Measurements from ENCODE around the gene SELE.

The SELE gene, protein sequence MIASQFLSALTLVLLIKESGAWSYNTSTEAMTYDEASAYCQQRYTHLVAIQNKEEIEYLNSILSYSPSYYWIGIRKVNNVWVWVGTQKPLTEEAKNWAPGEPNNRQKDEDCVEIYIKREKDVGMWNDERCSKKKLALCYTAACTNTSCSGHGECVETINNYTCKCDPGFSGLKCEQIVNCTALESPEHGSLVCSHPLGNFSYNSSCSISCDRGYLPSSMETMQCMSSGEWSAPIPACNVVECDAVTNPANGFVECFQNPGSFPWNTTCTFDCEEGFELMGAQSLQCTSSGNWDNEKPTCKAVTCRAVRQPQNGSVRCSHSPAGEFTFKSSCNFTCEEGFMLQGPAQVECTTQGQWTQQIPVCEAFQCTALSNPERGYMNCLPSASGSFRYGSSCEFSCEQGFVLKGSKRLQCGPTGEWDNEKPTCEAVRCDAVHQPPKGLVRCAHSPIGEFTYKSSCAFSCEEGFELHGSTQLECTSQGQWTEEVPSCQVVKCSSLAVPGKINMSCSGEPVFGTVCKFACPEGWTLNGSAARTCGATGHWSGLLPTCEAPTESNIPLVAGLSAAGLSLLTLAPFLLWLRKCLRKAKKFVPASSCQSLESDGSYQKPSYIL

DNA sequence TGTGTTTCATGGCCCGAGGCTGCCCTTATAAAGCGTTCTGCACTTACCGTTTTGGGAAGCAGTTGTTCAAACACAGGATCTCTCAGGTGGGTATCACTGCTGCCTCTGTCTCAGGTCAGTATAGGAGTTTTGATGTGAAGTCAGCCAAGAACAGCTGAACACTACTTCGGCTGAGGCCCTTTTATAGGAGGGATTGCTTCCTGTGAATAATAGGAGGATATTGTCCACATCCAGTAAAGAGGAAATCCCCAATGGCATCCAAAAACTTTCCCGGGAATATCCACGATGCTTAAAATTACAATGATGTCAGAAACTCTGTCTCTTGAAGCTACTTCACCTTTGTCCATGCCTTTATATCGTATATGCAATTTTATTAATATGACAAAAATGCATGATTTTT is at the start of gene SELE:
Gene SELE, minus strand, starts transcription at position 156 of the 400 bp plus-strand sequence. CDS start 467 bp downstream, outside the sequence.
- no peak for DNase-seq

DNA sequence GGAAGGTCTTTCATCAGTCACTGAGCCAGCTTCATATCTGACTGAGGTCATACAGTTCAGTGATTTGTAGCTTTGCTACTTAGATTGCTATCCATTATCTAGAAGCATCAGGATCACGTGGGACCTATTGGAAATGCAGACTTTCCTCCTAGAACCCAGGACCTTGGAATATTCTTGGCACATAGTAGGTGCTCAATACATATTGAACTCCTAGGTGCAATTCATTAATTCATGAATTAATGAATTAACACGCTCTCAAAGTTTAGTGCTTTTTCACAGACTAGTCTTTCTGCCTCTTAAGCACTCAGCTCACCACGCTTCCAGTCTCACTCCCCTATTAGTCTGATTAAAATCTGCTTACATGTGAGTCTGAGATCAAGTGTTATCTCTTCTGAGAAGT is 48.7 kb upstream of the SELE start:
- no peak for DNase-seq

DNA sequence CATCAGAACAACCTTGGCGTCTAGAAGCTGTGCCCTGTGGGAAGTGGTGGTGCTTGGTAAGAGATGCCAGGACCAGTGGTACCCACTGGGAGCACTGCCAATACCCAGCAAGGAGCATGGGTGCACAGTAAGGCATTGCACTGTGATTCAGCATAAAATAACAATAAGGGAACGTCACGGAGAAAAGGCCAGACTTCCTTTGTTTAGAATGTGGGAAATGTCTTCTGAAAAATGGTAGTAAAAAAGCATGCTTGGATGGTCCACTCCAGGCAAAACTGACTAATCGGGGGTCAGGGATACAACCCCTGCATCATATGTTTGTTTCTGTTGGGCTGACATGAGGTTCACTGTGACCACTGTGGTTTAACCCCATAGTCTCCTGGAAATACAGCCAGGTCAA is 46.1 kb upstream of the SELE start:
- no peak for DNase-seq

DNA sequence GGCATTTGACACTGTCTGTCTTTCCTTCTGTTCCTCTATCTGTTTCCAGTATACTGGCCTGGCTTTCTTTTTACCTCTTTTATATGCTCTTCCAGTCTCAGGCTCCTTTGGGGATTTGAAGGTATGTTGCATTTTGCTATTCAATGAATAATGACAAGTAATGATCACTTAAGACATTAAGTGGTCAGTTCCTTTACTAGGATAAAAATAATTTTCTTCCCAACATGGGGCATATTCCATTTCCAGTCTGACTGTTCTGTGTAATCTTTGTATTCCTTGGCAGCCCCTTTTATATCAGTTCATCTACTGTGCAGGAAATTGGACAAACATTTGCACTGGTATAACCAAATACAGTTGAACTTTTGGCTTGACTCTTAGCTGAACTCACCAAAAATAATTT is 45.3 kb upstream of the SELE start:
- no peak for DNase-seq

DNA sequence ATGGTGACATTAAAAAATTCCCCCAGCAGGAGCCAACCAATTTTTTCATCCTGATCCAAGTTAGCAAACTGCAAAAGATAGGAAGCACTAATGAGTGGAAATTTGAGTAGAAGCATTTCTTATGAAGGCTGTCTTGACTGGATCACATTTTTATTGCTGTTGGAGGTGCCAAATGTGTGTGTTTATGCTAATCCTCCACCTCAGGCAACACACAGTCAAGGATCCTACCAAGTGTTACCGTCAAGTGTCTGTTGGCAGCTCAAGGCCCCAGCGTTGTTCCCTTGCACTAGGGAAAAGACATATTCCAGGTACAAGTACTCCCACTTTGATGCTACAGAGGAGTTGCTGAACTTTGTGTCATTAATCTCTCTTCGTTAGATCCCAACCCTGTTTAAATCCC is 42.6 kb upstream of the SELE start:
- no peak for DNase-seq

DNA sequence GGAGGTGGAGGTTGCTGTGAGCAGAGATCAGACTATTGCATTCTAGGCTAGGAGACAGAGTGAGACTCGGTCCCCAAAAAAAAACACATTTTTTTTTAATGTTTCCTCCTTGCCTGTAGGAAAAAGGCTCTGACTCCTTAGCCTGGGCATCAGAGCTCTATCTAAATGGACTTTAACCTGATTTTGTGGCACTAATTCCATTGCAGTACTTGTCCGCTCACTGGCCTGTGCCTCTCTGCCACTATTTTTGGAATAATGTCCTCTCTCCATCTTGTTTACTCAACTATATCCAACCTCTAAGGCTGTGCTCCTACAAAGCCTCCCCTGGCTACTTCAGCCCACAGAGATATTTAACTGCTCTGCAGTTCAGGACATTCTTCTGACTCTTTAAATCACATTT is 34.3 kb upstream of the SELE start:
- no peak for DNase-seq

DNA sequence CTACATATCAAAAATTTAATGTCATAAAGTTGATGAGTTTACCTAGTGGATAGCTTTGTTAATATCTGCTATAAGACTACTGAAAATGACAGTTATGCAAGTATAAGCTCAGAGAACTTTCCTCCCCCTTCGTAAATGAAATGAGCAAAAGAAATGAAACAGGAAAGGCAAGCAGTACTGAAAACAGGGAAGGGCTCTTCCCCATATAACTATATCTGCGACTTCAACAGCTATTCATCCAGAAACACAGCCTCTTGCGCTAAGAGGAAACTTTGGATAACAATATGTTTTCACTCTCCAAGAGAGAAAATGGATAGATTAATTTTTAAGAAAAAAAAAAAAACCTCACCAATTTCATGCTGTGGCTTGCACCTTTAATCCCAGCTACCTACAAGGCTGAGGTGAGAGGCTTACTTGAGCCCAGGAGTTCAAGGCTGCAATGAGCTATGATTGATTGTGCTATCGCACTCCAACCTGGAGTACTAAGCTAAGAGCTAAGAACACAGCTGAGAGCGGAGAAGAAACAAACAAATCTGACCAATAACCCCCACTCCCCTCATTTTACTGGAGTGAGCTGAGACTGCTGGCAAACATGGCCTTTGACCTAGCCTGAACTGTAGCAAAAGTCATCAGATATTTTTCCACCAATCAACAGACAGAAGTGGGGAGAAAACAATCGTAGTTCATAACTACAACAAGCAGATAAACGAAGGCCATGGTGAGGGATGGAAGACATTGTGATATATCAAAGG is 31.9 kb upstream of the SELE start:
- DNase-seq, result no peak

DNA sequence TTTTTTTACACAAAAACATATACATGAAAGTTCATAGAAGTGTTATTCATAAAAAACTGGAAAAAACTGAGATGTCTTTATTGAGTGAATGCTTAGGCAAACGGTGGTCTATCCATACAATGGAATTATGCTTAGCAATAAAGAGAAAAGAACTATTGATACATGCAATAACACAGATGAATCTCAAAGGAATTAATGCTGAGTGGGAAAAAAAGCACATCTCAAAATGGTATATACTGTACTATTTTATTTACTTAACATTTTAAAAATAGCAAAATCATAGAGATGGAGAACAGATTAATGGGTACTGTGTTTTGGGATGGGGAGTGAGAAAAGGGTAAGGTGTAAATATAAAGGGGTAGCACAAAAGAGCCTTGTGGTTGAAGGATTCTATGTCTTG is 31.0 kb upstream of the SELE start:
- DNase-seq, result no peak

DNA sequence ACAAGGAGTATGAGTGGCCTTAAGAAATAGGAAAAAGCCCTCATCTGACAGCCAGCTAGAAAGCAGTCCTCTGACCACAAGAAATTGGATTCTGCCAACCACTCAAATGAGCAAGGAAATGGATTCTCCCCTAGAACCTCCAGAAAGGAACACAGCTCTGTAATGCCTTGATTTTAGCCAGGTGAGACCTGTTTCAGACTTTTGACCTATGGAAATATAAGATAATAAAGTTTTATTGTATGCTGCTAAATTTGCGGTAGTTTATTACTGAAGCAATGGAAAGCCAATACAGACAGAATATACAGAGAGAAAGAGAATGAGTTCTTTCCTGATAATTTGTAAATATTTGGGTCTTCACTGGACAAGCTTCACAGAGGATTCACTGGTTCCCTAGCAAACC is 28.8 kb upstream of the SELE start:
- DNase-seq, result no peak

DNA sequence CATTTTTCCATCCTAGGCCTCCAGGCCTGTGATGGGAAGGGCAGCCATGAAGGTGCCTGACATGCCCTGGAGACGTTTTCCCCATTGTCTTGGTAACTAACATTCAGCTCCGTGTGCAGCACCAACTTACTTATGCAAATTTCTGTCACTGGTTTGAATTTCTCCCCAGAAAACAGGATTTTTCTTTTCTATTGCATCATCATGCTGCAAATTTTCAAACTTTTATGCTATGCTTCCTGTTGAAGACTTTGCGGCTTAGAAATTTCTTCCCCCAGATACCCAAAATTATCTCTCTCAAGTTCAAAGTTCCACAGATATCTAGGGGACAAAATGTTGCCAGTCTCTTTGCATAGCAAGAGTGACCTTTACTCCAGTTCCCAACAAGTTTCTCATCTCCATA is 25.2 kb upstream of the SELE start:
- no peak for DNase-seq

DNA sequence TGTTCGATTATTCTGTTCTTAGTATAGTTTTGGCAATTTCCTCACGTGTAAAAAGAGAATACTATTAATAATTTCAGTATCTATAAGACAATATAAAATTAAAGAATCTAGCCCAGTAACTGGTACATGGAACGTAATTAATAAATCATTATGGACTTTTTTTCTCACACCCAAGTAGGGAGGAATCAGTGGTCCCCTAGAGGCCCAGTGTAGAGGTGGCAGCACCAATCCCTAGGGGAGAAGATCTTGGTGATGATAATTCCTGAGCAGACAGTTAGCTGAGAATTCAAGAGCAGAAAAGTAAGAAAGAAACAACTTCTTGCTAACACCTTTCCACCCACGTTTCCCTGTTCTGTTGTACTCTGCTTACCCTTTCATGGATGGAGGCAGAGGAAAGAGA is 19.7 kb upstream of the SELE start:
- no peak for DNase-seq

DNA sequence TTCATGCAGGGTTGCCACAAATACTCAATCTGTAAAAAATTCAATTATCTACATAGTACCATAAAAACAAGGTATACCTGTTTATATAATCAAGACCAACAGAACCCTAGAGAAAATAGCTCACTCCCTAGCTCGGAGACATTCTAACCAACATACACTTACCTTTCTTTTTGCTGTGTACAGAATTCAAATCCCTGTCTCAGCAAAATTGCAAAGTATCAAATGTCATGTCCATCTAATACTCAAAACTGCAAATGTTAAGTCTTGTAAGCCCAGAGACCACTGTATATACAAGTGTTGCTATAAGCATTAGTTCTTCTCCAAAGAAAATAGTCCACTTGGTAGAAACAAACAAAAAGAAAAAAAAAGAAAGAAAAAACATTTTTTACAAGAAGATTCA is 16.2 kb upstream of the SELE start:
- DNase-seq, result no peak

DNA sequence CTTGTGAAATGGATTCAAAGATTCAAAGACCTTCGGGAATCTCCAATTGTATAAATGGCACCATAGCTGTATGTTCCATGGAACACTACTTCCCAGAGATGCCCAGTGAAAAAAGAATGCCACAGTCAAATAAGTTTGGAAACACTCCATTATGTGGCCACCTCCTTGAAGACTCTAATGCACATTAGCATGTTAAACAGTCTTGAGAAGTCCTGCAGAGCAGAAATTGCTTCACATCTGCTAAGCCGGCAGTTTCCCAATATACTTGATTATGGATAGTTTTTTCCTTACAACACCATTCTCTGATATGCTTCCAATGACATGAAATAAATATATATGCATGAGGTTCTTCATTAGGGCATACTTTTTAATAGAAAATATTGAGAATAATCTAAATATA is 12.7 kb upstream of the SELE start:
- no peak for DNase-seq

DNA sequence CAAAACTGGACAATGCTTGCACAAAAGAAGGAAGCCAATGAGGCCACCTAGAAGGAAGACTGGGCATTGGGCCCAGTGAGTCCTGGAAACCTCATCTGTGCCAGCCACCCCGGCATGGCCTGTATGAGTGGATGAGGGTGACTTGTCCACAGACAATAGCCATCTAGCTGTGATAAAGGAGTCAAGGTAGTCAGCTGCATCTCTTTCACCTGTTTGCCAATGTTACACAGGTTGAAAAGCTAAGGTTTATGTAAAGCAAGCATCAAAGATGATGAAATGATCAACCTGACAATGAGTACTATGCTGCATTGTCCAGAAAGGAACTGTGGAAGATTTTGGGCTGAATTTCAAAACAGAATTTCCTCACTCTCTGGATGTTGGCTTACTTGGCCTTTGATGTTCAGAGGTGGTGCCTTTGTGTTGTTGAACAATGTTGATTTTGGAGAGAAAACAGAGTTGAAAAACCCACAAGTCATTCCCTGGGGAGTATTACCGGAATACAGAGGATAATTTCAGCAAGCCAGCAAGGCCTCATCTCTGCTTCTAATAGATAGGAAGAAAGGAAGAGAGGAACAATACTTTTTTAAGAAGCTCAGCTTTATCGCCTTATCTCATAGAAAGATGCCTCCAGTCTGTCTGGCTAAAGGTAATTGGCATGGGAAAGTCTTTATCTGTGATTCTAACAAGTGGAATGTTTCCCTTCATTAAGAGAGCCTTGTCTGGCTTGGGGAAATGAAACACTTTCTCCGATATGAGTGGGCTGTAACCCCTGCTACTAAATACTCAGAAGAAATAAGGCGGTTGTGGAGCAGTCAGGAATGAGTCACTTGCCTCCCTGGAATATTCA is 11.4 kb upstream of the SELE start:
- no peak for DNase-seq

DNA sequence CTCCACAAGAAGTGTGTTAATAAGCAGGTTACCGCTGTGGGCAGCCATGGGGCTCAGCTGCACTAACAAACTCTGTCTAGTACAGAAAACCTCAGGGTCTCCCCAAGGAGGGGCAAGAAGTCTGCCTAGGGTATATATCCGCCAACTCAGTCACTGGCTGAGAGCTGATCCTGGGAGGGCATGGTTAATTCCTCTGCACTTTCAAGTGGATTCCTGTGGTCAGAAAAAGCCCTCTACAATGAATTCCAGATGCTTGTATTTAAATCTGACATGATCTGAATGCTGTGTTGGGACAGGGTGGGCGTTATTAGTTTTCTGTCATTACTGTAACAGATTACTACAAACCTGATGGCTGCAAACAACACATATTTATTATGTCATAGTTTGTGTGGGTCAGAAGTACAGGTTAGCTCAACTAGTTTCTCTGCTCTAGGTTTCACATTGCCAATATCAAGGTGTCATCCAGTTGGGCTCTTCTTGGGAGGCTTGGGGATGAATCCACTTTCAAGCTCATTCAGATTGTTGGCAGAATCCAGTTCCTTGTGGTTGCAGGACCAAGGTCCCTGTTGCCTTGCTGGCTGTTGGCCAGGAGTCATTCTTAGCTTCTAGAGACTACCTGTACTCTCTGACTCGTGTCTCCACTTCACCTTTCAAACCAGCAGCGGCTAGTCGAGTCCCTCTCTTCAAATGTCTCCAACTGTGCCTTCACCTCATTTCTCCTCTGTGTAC is 8.0 kb upstream of the SELE start:
- no peak for DNase-seq

DNA sequence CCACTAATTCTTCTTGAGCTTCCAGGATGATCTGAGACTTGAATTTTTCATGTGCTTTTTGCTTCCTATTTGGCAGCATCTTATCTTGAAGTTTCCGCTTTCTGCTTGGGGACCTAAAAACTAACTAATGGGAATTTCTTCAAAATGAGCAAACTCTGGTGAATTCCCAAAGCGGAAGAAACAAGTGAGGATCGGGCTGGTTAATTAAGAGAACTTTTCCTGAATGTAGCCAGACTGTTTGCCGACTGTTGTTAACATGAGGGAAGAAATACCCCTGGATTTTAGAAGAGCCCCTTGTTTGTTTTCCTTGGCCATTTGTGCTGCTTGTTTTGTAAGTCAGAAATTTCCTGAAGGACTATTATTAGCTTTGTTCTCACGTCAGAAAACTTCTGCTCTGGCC is 6.1 kb upstream of the SELE start:
- DNase-seq, result no peak

DNA sequence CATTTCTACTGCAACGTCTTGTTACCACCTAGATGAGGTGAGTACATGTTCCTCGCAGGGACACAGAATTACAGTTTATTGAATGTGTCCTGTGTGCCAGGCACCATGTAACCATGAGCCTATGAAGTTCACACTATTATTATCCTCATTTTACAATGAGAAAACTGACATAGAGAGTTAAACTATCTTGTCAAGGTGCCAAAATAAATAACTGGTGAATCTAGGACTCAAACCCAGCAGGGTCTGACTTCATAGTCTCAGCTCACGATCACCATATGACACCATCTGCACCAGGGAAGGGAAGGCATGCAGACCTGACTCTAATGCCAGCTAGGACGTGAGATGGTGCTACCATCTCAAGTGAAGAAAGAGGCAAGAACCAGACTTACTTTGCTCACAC is 2.4 kb downstream of the SELE start:
- no peak for DNase-seq

DNA sequence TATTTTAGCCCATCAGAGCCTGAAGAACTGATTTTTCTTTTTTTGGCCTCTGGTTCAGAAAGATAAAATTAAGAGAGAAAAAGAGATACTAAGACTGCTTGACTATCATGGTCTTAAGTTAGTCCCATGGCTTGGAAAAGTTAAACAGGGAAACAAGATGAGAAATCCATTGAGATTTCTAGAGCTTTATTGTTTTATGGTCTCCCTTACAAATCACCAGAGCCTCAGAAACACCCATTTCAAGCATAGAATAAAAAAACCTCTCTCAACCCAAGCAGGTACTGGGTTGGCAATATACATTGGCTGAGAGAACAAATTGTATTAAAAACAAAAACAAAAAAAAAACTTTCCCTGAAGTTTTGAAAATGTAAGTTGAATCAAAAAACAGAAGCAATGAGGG is 3.9 kb downstream of the SELE start:
- DNase-seq, result no peak

DNA sequence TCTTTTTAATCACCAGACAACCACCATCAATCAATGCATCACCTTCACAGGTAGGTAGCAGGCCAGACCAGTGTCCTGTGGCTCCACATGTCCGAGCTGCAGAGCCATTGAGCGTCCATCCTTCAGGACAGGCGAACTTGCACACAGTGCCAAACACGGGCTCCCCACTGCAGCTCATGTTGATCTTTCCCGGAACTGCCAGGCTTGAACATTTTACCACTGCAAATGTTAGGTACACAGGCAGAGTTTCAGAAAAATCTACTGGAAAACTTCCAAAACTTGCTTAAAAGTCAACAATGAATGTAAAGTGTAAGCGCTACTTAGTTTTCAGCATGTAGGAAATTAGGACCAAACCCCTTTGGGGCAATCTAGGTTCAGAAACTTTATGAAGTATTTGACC is 6.6 kb downstream of the SELE start:
- no peak for DNase-seq

DNA sequence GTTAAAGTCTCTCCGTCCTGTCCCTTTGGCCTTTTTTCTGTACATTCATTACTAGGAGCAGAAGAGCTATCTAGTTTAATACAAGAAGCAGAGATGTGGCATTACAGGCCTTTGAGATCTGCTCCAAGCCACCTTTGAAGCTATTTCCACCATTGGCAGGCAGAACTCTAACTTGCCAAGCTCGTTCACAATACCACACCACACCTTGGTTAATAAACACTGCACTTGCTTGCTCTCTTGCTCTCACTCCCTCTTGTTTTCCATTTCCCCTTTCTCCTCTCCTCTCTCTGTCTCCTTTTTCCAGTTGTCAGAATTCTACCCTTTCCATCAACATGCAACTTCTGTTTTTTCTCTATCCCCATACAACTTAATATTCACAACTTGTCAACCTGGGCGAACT is 7.0 kb downstream of the SELE start:
- no peak for DNase-seq

DNA sequence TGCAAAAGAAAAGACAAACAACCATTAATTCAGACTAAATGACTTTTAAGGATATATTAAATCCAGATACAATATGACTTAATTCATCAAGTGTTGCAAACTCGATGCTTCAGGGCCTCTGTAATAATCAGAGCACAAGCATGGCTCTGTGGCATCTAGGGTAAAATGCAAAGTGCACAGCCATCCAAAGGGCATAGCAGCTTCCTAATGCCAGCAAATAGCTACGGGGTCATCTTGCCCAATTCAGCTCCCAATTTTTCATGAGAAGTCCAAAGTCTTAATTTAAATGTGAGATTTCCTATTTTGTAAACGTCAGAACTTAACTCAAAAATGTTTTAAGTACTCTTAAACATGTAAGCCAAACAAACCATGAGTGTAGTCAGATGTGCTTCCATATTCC is 7.9 kb downstream of the SELE start:
- DNase-seq, result no peak

DNA sequence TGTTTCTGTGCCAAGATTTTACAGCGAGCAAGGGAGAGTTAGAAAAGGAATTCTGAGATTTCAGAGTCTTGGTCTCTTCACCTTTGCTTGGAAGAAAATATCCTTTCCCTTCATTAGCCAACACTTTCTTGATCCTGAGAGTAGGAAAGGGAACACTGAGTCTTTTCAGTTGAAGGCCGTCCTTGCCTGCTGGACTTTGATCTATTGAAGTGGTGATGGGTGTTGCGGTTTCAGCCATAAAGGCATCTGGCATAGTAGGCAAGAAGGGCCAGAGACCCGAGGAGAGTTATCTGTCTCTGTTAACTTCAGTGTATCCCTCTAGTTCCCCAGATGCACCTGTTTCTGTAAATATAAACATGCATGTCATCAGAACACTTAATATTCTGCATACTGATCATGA is 9.7 kb downstream of the SELE start:
- DNase-seq, result no peak

DNA sequence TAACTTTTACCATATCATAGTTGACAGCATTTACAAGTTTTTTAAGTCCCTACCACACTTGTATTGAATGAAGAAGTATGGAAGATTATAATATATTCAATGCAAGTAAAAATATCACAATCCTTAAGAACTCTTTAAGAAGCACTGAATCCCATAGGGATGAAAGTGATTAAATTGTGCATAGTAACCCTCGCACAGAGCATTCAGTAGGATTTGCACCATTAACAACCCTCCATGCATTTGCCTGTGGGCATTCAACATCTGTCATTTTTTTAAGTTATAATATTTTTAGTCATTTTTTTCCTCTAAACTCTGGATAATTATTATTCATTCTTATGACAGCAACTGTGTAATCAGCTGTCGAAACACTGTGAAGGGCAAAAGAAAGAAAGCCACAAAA is 10.1 kb downstream of the SELE start:
- DNase-seq, result no peak

Data from stimulated activated CD4-positive, alpha-beta T cell treated with anti-CD3 and anti-CD28 coated beads, Interleukin-2, amount 100 ng/mL, for 24 hours (primary cell).